MCF 10A (cell line): ENCODE data around the gene PSMA1. TPM values are rescaled to one million over a fixed set of nuclear protein-coding genes. Genes with fewer than 3 reads are reported as not detected.

Experiments
- BruUV-seq: library from RNA; stranded (reverse); fragments of 400-500 nt; replicated peaks from 2 replicates; lab custom pipeline; 2021; lab: Mats Ljungman, UMichigan
- CTCF ChIA-PET: fragments of 300-600 bp; sonication (Branson Sonifier 250); formaldehyde crosslinking; extraction: SDS; loops from one replicate; lab custom pipeline; 2021; ENCODE audit warnings: antibody characterized with exemption, inconsistent platforms; lab: Yijun Ruan, JAX
- POLR2A ChIA-PET: fragments of 300-600, 350-650 bp; sonication (Branson Sonifier 250); formaldehyde crosslinking; extraction: SDS; loops from one replicate; lab custom pipeline; 2020; ENCODE audit warnings: antibody characterized with exemption, inconsistent platforms; lab: Yijun Ruan, JAX
- DNase-seq: peaks from one replicate; pipeline ENCODE4 v3.0.0-alpha.2; 2018; ENCODE audit not compliant: unreplicated experiment
- H3K27ac Mint-ChIP-seq: one replicate; pipeline ENCODE4 v1.8.0; 2022; ENCODE audit warnings: mild to moderate bottlenecking, low read depth, mixed read lengths; ENCODE audit not compliant: unreplicated experiment
- H3K27me3 Mint-ChIP-seq: one replicate; pipeline ENCODE4 v1.8.0; 2022; ENCODE audit warnings: mixed read lengths; ENCODE audit not compliant: insufficient read depth, unreplicated experiment
- H3K36me3 Mint-ChIP-seq: one replicate; pipeline ENCODE4 v1.8.0; 2022; ENCODE audit warnings: mild to moderate bottlenecking, moderate library complexity, mixed read lengths; ENCODE audit not compliant: insufficient read depth, unreplicated experiment
- H3K4me1 Mint-ChIP-seq: one replicate; pipeline ENCODE4 v1.8.0; 2022; ENCODE audit warnings: mixed read lengths; ENCODE audit not compliant: insufficient read depth, unreplicated experiment
- H3K4me3 Mint-ChIP-seq: one replicate; pipeline ENCODE4 v1.8.0; 2022; ENCODE audit warnings: mild to moderate bottlenecking, moderate library complexity, mixed read lengths; ENCODE audit not compliant: unreplicated experiment
- H3K9me3 Mint-ChIP-seq: one replicate; pipeline ENCODE4 v1.8.0; 2022; ENCODE audit warnings: mixed read lengths; ENCODE audit not compliant: unreplicated experiment
- CTCF ChIP-seq: fragments of 200-600 bp; IDR thresholded peaks from one replicate; pipeline ENCODE4 v1.8.0; 2022; ENCODE audit warnings: antibody characterized with exemption, mild to moderate bottlenecking; ENCODE audit not compliant: unreplicated experiment
- intact Hi-C: fragments of 100-400 bp; cut with micrococcal nuclease; formaldehyde crosslinking; loops from 2 replicates; pipeline ENCODE4 v1.14.1; 2022
- total RNA-seq: library from RNA; stranded (reverse); gene quantifications from 2 replicates; pipeline ENCODE4 v1.2.3, GENCODE V29; 2022

The PSMA1 gene
- total RNA-seq, 1 experiment from 2014 or later, result 202 TPM

- CTCF ChIA-PET, result interaction anchor here (0.6 to 1.0 kb wide), 3 partner anchors 18 to 378 kb away, joined by 3 to 4 read pairs (median 3); no protein-coding TSS in a partner anchor
These were observed 9.1 kb upstream of the PSMA1 start for GRCh38 chr11:14529321-14529720.

GRCh38 chr11:14522801-14523200 lies 2.6 kb upstream of the PSMA1 start:
- Mint-ChIP-seq H3K27ac (no peak overlapping the region), H3K9me3 (no peaks in the 10 kb centered on the region), H3K36me3 (peaks cover 13% of the 10 kb centered on the region), H3K4me3 (no peak overlapping the region), H3K4me1 (peaks cover 14% of the 10 kb centered on the region), H3K27me3 (no peaks in the 10 kb centered on the region)
- no peak for DNase-seq
- intact Hi-C loops, result loop anchor here (5.0 kb wide), 1 partner anchor 370 kb away; the partner anchor contains the start of gene CYP2R1
- ChIA-PET POLR2A (interaction anchor here (0.6 to 1.0 kb wide), 2 partner anchors 23 to 59 kb away, joined by 4 read pairs; no protein-coding TSS in a partner anchor), CTCF (interaction anchor here (0.6 kb wide), 1 partner anchor 380 kb away, joined by 3 read pairs; no protein-coding TSS in a partner anchor)
- TF ChIP-seq CTCF, result no peak
- no TSS peak for BruUV-seq

More at GRCh38 chr11:14529321-14529720, 9.1 kb upstream of the PSMA1 start:
- no peak overlapping the region for H3K4me3 Mint-ChIP-seq
- no peaks in the 10 kb centered on the region for H3K36me3 Mint-ChIP-seq
- intact Hi-C loops, result no loop called here
- BruUV-seq, result no TSS peak
- H3K9me3 Mint-ChIP-seq, result no peaks in the 10 kb centered on the region
- no peaks in the 10 kb centered on the region for H3K27me3 Mint-ChIP-seq
- POLR2A ChIA-PET, result no interaction called here
- DNase-seq, result no peak
- no peak overlapping the region for H3K27ac Mint-ChIP-seq
- no peak for TF ChIP-seq CTCF
- peaks cover 6% of the 10 kb centered on the region for H3K4me1 Mint-ChIP-seq

DNA sequence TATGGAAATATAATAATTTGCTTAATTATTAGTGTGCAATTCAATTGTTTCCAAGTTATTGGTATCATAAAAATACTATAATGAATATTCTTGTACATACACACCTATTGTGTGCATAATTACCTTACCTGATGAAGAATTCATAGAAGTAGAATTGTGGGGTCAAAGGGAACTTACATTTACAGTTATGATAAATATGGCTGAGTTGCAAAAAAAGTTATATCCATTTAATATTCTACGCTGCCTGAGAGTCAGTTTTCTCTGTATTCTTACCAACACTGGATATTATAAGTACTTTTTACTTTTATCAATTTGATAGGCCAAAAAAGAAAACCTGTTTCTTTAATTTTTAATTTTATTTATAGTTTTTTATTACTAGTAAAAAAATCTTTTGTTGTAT lies 2.1 kb upstream of the PSMA1 start:
- Mint-ChIP-seq H3K27ac (no peak overlapping the region), H3K4me1 (peaks cover 14% of the 10 kb centered on the region), H3K36me3 (peaks cover 19% of the 10 kb centered on the region), H3K9me3 (no peaks in the 10 kb centered on the region), H3K4me3 (no peak overlapping the region), H3K27me3 (no peaks in the 10 kb centered on the region)
- BruUV-seq, result no TSS peak
- DNase-seq, result no peak
- no peak for TF ChIP-seq CTCF
- intact Hi-C loops, result loop anchor here (5.0 kb wide), 1 partner anchor 370 kb away; the partner anchor contains the start of gene CYP2R1
- CTCF ChIA-PET, result no interaction called here
- POLR2A ChIA-PET, result interaction anchor here (0.6 kb wide), 1 partner anchor 12 kb away, joined by 3 read pairs; no protein-coding TSS in a partner anchor

- POLR2A ChIA-PET, result interaction anchor here (0.7 to 2.7 kb wide), 8 partner anchors 11 to 382 kb away, joined by 3 to 43 read pairs (median 6); partner anchors contain the start of genes COPB1 and CYP2R1
- H3K27me3 Mint-ChIP-seq, result no peaks in the 10 kb centered on the region
- peaks cover 14% of the 10 kb centered on the region for H3K4me1 Mint-ChIP-seq
- H3K27ac Mint-ChIP-seq, result peak overlapping the region; percentile 98
- DNase-seq, result no peak
- CTCF ChIA-PET, result interaction anchor here (1.2 to 1.5 kb wide), 2 partner anchors 371 to 387 kb away, joined by 3 to 8 read pairs; partner anchors contain the start of gene CYP2R1
- H3K9me3 Mint-ChIP-seq, result no peaks in the 10 kb centered on the region
- intact Hi-C loops, result loop anchor here (5.0 kb wide), 1 partner anchor 372 kb away; the partner anchor contains the start of gene CYP2R1
- H3K4me3 Mint-ChIP-seq, result peak overlapping the region; percentile 91
- peaks cover 34% of the 10 kb centered on the region for H3K36me3 Mint-ChIP-seq
- BruUV-seq, result no TSS peak
- no peak for TF ChIP-seq CTCF
These were observed 563 bp upstream of the PSMA1 start for GRCh38 chr11:14520747-14521151.
